CD8-positive, alpha-beta memory T cell (primary cell): ENCODE data around the gene ARRB2. TPM values are rescaled to one million over a fixed set of nuclear protein-coding genes. Genes with fewer than 3 reads are reported as not detected.
"Not testable (repeated sequence)": the region's sequence is repeated elsewhere in the genome, so short reads cannot be mapped to it uniquely, and the experiment has no call there.

Source experiments
- CTCF ChIA-PET: fragments of 350-600 bp; sonication (Branson Sonifier 250); formaldehyde crosslinking; loops from one replicate; lab custom pipeline; 2021; ENCODE audit warnings: antibody characterized with exemption; lab: Charles Lee
- POLR2A ChIA-PET: fragments of 350-600 bp; sonication (Branson Sonifier 250); formaldehyde crosslinking; loops from one replicate; lab custom pipeline; 2021; ENCODE audit warnings: antibody characterized with exemption; lab: Charles Lee
- DNase-seq, 5 donors: peaks; one replicate each; pipeline versions ENCODE4 v3.0.0 to v3.0.0-alpha.2; 2020 to 2022; ENCODE audit warnings: mixed read lengths in 1 of 5
- H3K27ac ChIP-seq: one replicate; pipeline ENCODE4 v1.7.0; 2013; ENCODE audit warnings: low read depth, mild to moderate bottlenecking, low read length, moderate library complexity
- H3K27me3 ChIP-seq: 2 replicates; pipeline ENCODE4 v1.7.0; 2013; ENCODE audit warnings: low read length, mild to moderate bottlenecking; ENCODE audit not compliant: insufficient read depth, poor library complexity, severe bottlenecking
- H3K36me3 ChIP-seq: 2 replicates; pipeline ENCODE4 v1.7.0; 2013; ENCODE audit warnings: mild to moderate bottlenecking, low read length, moderate library complexity; ENCODE audit not compliant: insufficient read depth
- H3K4me1 ChIP-seq: 2 replicates; pipeline ENCODE4 v1.7.0; 2013; ENCODE audit warnings: mild to moderate bottlenecking, low read length, moderate library complexity; ENCODE audit not compliant: insufficient read depth
- H3K4me3 ChIP-seq: 2 replicates; pipeline ENCODE4 v1.7.0; 2013; ENCODE audit warnings: mild to moderate bottlenecking, low read length
- H3K9me3 ChIP-seq: 2 replicates; pipeline ENCODE4 v1.7.0; 2013; ENCODE audit warnings: mild to moderate bottlenecking, low read length
- H3K27ac Mint-ChIP-seq, 8 donors: one replicate each; pipeline ENCODE4 v1.8.0; 2020 to 2021; ENCODE audit warnings: mixed read lengths in 8 of 8, mild to moderate bottlenecking in 6 of 8, inconsistent platforms in 3 of 8, moderate library complexity in 3 of 8
- H3K27me3 Mint-ChIP-seq, 2 donors: one replicate each; pipeline ENCODE4 v1.8.0; 2020 to 2021; ENCODE audit warnings: mixed read lengths in 2 of 2, mild to moderate bottlenecking in 1 of 2, moderate library complexity in 1 of 2
- H3K36me3 Mint-ChIP-seq, 3 donors: one replicate each; pipeline ENCODE4 v1.8.0; 2020 to 2021; ENCODE audit warnings: mixed read lengths in 3 of 3, inconsistent platforms in 1 of 3, mild to moderate bottlenecking in 1 of 3
- H3K4me1 Mint-ChIP-seq, 3 donors: one replicate each; pipeline ENCODE4 v1.8.0; 2020 to 2021; ENCODE audit warnings: mixed read lengths in 3 of 3, inconsistent platforms in 1 of 3, mild to moderate bottlenecking in 1 of 3
- H3K4me3 Mint-ChIP-seq, 7 donors: one replicate each; pipeline ENCODE4 v1.8.0; 2020 to 2021; ENCODE audit warnings: mixed read lengths in 7 of 7, mild to moderate bottlenecking in 6 of 7, moderate library complexity in 4 of 7, inconsistent platforms in 2 of 7
- H3K9me3 Mint-ChIP-seq, 5 donors: one replicate each; pipeline ENCODE4 v1.8.0; 2020 to 2022; ENCODE audit warnings: mixed read lengths in 5 of 5, mild to moderate bottlenecking in 3 of 5, moderate library complexity in 2 of 5, inconsistent platforms in 1 of 5
- polyA plus RNA-seq: library from polyadenylated mRNA; unstranded; fragments of 300-500 nt; fragmentation: Illumina TruSeq; gene quantifications from one replicate; pipeline ENCODE4 v1.2.3, GENCODE V29; 2021
- total RNA-seq, 2 experiments: library from RNA; stranded (reverse); gene quantifications; one replicate each; pipeline ENCODE4 v1.2.3, GENCODE V29; 2021

Gene ARRB2
- total and polyA plus RNA-seq, 3 experiments from 2014 or later: 69.4 to 172 (median 170) TPM

- H3K27me3 ChIP-seq, H3K9me3 ChIP-seq, H3K27me3 Mint-ChIP-seq, DNase-seq, H3K36me3 ChIP-seq, H3K9me3 Mint-ChIP-seq, H3K36me3 Mint-ChIP-seq: not testable (repeated sequence)
- H3K4me1 ChIP-seq: peaks cover 28% of the 10 kb centered on the region
- peak overlapping the region; percentile 81 to 95 (median 91) for H3K4me3 Mint-ChIP-seq
- ChIA-PET POLR2A (interaction anchor here (0.7 to 2.1 kb wide), 2 partner anchors 27 to 235 kb away, joined by 5 to 9 read pairs; partner anchors contain the start of genes RNF167 and SLC25A11), CTCF (interaction anchor here (4.5 kb wide), 1 partner anchor 85 kb away, joined by 16 read pairs; no protein-coding TSS in a partner anchor)
- peak overlapping the region; percentile 86 for H3K27ac ChIP-seq
- peak overlapping the region; percentile 89 to 98 (median 94) for H3K27ac Mint-ChIP-seq
- peaks cover 37 to 57% (median 52%) of the 10 kb centered on the region in 3 donors for H3K4me1 Mint-ChIP-seq
- H3K4me3 ChIP-seq: peak overlapping the region; percentile 80
Measured at GRCh38 chr17:4704574-4704907, 5.9 kb upstream of the ARRB2 start.

DNA sequence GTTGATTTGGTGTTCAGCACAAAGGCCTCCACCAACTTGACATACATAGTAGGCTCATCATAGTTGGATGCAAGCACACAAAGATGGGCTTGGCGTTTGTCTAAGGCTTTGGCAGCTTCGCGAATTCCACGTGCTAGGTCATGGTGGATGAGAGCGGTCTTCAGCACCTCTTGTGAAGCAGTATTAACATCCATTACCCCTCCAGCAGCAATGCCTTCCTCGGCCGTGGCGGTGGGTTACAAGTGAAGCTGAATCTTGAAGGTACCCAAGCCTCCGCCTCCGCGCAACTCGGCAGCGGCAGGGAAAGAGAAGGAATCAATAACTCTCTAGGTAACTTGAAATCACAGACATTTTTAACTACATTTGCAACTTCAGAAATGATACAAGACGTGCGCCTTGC lies 5.4 kb upstream of the ARRB2 start:
- CTCF ChIA-PET: interaction anchor here (4.5 kb wide), 1 partner anchor 85 kb away, joined by 16 read pairs; no protein-coding TSS in a partner anchor
- no peaks in the 10 kb centered on the region for H3K9me3 ChIP-seq
- Mint-ChIP-seq H3K4me3 (peak overlapping the region; percentile 81 to 95 (median 91)), H3K4me1 (peaks cover 41 to 62% (median 56%) of the 10 kb centered on the region in 3 donors), H3K27me3 (peaks cover 0 to 5% of the 10 kb centered on the region in 2 donors), H3K9me3 (no peaks in the 10 kb centered on the region), H3K36me3 (peaks cover 0 to 4% (median 0%) of the 10 kb centered on the region in 3 donors), H3K27ac (peak overlapping the region; percentile 73 to 97 (median 94))
- H3K27ac ChIP-seq: no peak overlapping the region
- POLR2A ChIA-PET: interaction anchor here (0.7 to 2.1 kb wide), 2 partner anchors 27 to 235 kb away, joined by 5 to 9 read pairs; partner anchors contain the start of genes RNF167 and SLC25A11
- H3K27me3 ChIP-seq: no peaks in the 10 kb centered on the region
- DNase-seq: no peak
- H3K36me3 ChIP-seq: no peaks in the 10 kb centered on the region
- peaks cover 31% of the 10 kb centered on the region for H3K4me1 ChIP-seq
- peak overlapping the region; percentile 80 for H3K4me3 ChIP-seq

GRCh38 chr17:4706121-4706520 lies 4.3 kb upstream of the ARRB2 start:
- peak overlapping the region; percentile 15 to 81 (median 59) for H3K4me3 Mint-ChIP-seq
- CTCF ChIA-PET: interaction anchor here (0.9 to 1.1 kb wide), 2 partner anchors 26 to 197 kb away, joined by 3 to 4 read pairs; partner anchors contain the start of gene CHRNE

GRCh38 chr17:4708436-4708835 lies 2.0 kb upstream of the ARRB2 start:
- Mint-ChIP-seq H3K4me1 (peaks cover 38 to 58% (median 47%) of the 10 kb centered on the region in 3 donors), H3K36me3 (peaks cover 0 to 18% (median 0%) of the 10 kb centered on the region in 3 donors), H3K4me3 (peak overlapping the region in 5 of 7 donors; percentile 35 to 85 (median 56)), H3K9me3 (no peaks in the 10 kb centered on the region), H3K27me3 (peaks cover 0 to 2% of the 10 kb centered on the region in 2 donors), H3K27ac (peak overlapping the region in 6 of 8 donors; percentile 36 to 95 (median 72))
- no peak overlapping the region for H3K4me3 ChIP-seq
- H3K36me3 ChIP-seq: no peaks in the 10 kb centered on the region
- ChIA-PET POLR2A (interaction anchor here (1.2 kb wide), 1 partner anchor 191 kb away, joined by 3 read pairs; the partner anchor contains the start of gene C17orf107), CTCF (interaction anchor here (1.1 to 5.2 kb wide), 10 partner anchors 23 to 194 kb away, joined by 3 to 52 read pairs (median 8); partner anchors contain the start of genes CHRNE, CXCL16, GLTPD2 and VMO1)
- H3K27ac ChIP-seq: no peak overlapping the region
- H3K9me3 ChIP-seq: no peaks in the 10 kb centered on the region
- DNase-seq: peak in 4 of 5 donors; percentile 38 to 78 (median 62)
- H3K27me3 ChIP-seq: no peaks in the 10 kb centered on the region
- H3K4me1 ChIP-seq: peaks cover 31% of the 10 kb centered on the region

More at GRCh38 chr17:4706121-4706520, 4.3 kb upstream of the ARRB2 start:
- POLR2A ChIA-PET: no interaction called here
- Histone ChIP-seq H3K4me1 (peaks cover 31% of the 10 kb centered on the region), H3K27me3 (no peaks in the 10 kb centered on the region), H3K9me3 (no peaks in the 10 kb centered on the region), H3K27ac (no peak overlapping the region), H3K4me3 (no peak overlapping the region), H3K36me3 (no peaks in the 10 kb centered on the region)
- Mint-ChIP-seq H3K4me1 (peaks cover 39 to 60% (median 53%) of the 10 kb centered on the region in 3 donors), H3K27ac (peak overlapping the region in 3 of 8 donors; percentile 34 to 89 (median 74)), H3K9me3 (no peaks in the 10 kb centered on the region), H3K27me3 (peaks cover 0 to 5% of the 10 kb centered on the region in 2 donors), H3K36me3 (peaks cover 0 to 9% (median 0%) of the 10 kb centered on the region in 3 donors)
- DNase-seq: no peak

DNA sequence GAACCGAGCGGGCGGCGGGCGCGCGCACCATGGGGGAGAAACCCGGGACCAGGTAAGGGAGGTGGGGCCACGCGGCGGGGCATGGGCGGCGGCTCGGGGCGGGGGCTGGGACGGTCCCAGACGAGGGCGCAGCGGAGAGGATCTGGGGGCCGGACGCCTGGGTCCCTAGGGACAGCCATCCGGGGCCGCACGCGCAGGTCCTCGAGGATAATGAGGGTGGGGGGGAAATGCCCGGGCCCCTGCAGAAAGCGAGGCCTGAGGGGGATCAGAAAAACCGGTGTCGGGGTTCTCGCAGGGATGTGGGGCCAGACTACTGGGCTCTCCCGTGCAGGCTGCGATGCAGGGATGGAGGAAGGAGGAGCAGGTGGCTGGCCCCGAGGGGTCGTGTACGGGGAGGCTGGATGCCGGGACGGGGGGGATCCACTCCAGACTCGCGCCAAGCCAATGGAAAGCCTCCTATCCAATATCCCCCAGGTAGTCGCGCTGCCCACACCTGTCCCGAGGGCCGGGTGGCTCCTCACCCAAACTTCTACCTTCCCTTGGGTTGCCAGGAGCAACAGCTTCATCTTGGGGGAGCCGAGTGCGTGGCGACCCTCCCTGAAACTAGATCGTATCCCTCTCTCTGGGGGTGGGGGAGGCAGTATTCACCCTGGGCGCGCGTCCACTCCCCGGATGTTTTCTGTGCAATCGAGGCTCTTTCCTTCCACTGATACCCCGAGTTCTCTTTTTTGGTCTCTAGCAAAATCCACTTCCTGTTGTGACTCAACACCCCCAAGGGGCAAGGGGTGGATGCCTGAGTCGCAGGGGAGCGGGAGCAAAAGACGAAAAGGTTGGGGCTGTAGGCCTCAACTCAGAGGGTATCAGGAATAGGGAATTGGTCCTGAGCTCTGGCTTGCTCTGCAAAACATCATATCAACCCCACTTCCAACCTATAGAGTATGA lies 532 bp downstream of the ARRB2 start:
- peak overlapping the region; percentile 78 to 99 (median 98) for H3K4me3 Mint-ChIP-seq
- no peaks in the 10 kb centered on the region for H3K9me3 Mint-ChIP-seq
- Histone ChIP-seq H3K4me1 (peaks cover 48% of the 10 kb centered on the region), H3K27me3 (no peaks in the 10 kb centered on the region), H3K27ac (peak overlapping the region; percentile 77), H3K9me3 (no peaks in the 10 kb centered on the region), H3K4me3 (peak overlapping the region; percentile 86), H3K36me3 (peaks cover 2% of the 10 kb centered on the region)
- ChIA-PET CTCF (interaction anchor here (0.8 to 5.2 kb wide), 21 partner anchors 10 to 260 kb away, joined by 3 to 52 read pairs (median 5); partner anchors contain the start of genes C17orf107, CXCL16, GLTPD2 and MED11), POLR2A (interaction anchor here (0.6 to 2.8 kb wide), 11 partner anchors 11 to 189 kb away, joined by 3 to 24 read pairs (median 4); partner anchors contain the start of genes GLTPD2, MED11 and PLD2)
- peaks cover 2 to 27% (median 4%) of the 10 kb centered on the region in 3 donors for H3K36me3 Mint-ChIP-seq
- peak overlapping the region; percentile 68 to 98 (median 94) for H3K27ac Mint-ChIP-seq
- peaks cover 0 to 2% of the 10 kb centered on the region in 2 donors for H3K27me3 Mint-ChIP-seq
- peaks cover 50 to 60% (median 55%) of the 10 kb centered on the region in 3 donors for H3K4me1 Mint-ChIP-seq
- peak in 4 of 5 donors; percentile 18 to 73 (median 54) for DNase-seq

DNA sequence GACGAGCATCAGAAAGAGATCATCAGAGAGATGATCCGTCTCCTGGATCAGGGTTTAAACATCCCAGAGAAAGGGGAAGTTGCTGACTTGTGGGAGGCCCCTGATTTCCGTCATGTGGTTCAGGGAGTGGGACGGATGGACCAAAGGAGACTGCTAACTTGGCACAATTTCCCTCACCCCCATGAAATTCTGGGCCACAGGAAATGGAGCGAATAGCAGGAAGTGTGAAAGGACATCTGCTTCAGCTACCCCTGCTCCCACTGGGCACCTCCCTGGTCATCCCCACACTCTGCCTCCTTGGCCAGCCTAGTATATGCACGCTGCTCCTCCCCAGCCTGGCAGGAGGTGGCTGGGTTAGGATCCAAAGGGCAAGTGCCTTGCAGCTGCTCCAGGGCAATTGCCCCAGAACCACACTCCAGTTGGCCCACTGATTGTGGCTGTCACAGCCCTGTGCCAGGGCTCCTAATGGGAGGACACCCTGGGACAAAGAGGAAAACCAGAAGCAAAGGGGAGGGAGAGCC lies 1.3 kb downstream of the ARRB2 start:
- Histone ChIP-seq H3K27ac (peak overlapping the region; percentile 77), H3K36me3 (peaks cover 6% of the 10 kb centered on the region), H3K4me3 (peak overlapping the region; percentile 86), H3K27me3 (no peaks in the 10 kb centered on the region), H3K4me1 (peaks cover 51% of the 10 kb centered on the region), H3K9me3 (no peaks in the 10 kb centered on the region)
- no peak for DNase-seq
- ChIA-PET POLR2A (interaction anchor here (0.6 to 2.8 kb wide), 4 partner anchors 20 to 318 kb away, joined by 3 to 24 read pairs (median 10); partner anchors contain the start of genes GLTPD2 and MED11), CTCF (interaction anchor here (1.2 to 5.2 kb wide), 5 partner anchors 20 to 198 kb away, joined by 3 to 52 read pairs (median 5); partner anchors contain the start of genes C17orf107, GLTPD2 and MED11)
- H3K4me1 Mint-ChIP-seq: peaks cover 47 to 62% (median 53%) of the 10 kb centered on the region in 3 donors
- H3K27ac Mint-ChIP-seq: peak overlapping the region; percentile 68 to 98 (median 94)
- H3K9me3 Mint-ChIP-seq: no peaks in the 10 kb centered on the region
- H3K36me3 Mint-ChIP-seq: peaks cover 2 to 32% (median 4%) of the 10 kb centered on the region in 3 donors
- H3K4me3 Mint-ChIP-seq: peak overlapping the region; percentile 78 to 99 (median 98)
- peaks cover 0 to 2% of the 10 kb centered on the region in 2 donors for H3K27me3 Mint-ChIP-seq

GRCh38 chr17:4712526-4712925 lies 2.1 kb downstream of the ARRB2 start:
- CTCF ChIA-PET: interaction anchor here (1.6 kb wide), 1 partner anchor 19 kb away, joined by 4 read pairs; the partner anchor contains the start of gene MED11

More at GRCh38 chr17:4712526-4712925, 2.1 kb downstream of the ARRB2 start:
- Histone ChIP-seq H3K4me3 (peak overlapping the region; percentile 86), H3K27ac (no peak overlapping the region), H3K27me3 (no peaks in the 10 kb centered on the region), H3K4me1 (peaks cover 51% of the 10 kb centered on the region), H3K36me3 (peaks cover 14% of the 10 kb centered on the region), H3K9me3 (no peaks in the 10 kb centered on the region)
- Mint-ChIP-seq H3K36me3 (peaks cover 4 to 40% (median 4%) of the 10 kb centered on the region in 3 donors), H3K9me3 (no peaks in the 10 kb centered on the region), H3K4me1 (peaks cover 49 to 70% (median 57%) of the 10 kb centered on the region in 3 donors), H3K4me3 (peak overlapping the region; percentile 78 to 99 (median 98)), H3K27ac (peak overlapping the region; percentile 68 to 98 (median 94)), H3K27me3 (peaks cover 0 to 2% of the 10 kb centered on the region in 2 donors)
- POLR2A ChIA-PET: interaction anchor here (2.8 kb wide), 1 partner anchor 77 kb away, joined by 24 read pairs; the partner anchor contains the start of gene GLTPD2
- DNase-seq: no peak
